ENCODE results near the gene RBM47. TPM values are rescaled to one million over a fixed set of nuclear protein-coding genes. Genes with fewer than 3 reads are reported as not detected.

Gene RBM47
- total and polyA plus RNA-seq, 2 of the 4 experiments (the other 2 are of a cell fraction): 0.44 to 1.1 TPM

DNA sequence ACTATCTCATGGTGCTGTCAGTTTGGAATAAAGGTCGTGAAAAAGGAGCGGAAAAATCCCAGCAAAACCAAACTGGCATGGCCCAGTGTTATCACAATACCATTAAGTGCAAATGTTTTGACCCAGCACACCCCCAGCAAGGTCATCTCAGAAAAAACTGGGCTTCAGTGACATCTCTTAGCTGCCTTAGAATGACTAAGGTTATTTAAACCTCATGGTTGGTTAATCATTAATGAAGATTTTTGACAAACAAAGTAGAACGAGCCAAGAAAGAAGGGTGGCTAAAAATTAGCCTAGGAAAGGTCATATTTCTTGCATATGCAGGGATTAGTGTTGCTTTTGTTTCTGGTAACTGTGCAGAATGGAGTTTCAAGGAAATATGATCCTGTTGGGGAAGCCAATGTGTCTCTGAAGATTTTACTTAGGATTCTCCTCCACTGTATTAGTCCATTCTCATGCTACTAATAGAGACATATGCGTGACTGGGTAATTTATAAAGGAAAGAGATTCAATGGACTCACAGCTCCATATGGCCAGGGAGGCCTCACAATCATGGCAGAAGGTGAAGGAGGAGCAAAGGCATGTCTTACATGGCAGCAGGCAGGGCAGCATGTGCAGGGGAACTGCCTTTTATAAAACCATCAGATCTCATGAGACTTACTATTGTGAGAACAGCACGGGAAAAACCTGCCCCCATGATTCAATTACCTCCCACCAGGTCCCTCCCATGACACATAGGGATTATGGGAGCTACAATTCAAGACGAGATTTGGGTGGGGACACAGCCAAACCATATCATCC, 211.0 kb downstream of the RBM47 start:
- intact Hi-C loops (cut with micrococcal nuclease) (no loop called here), in situ Hi-C loops (cut with MboI; ENCODE audit: low sequenced_read_pairs) (no loop called here), dilution Hi-C loops (cut with HindIII; ENCODE audit: low sequenced_read_pairs, unreplicated experiment) (no loop called here)
- Histone ChIP-seq H2AK9ac (replicated peaks; ENCODE audit: low read depth, low read length, poor library complexity) (no peak overlapping the region), H3K27ac (ENCODE audit: insufficient read depth, low read length) (no peak overlapping the region), H2AK5ac (ENCODE audit: low read depth, low read length) (no peak overlapping the region), H3K56ac (ENCODE audit: extremely low read depth, insufficient read depth, low read length) (no peak overlapping the region), H4K91ac (ENCODE audit: insufficient read depth, low read depth, low read length) (no peak overlapping the region), H3K4me3 (ENCODE audit: insufficient read depth, low read depth, low read length) (no peak overlapping the region), H3K18ac (ENCODE audit: low read depth, low read length) (no peak overlapping the region), H3K14ac (replicated peaks; ENCODE audit: low read depth, low read length) (no peak overlapping the region), H3K4me1 (ENCODE audit: control insufficient read depth, insufficient read depth, low read length) (no peaks in the 10 kb centered on the region), H3K9ac (ENCODE audit: low read depth, low read length) (no peak overlapping the region), H3K79me1 (ENCODE audit: low read depth in 1 of 2, low read length in 2 of 2) (no peaks in the 10 kb centered on the region), H3K27me3 (ENCODE audit: control insufficient read depth, insufficient read depth, low read length) (peaks cover 7% of the 10 kb centered on the region), H4K20me1 (ENCODE audit: insufficient read depth, low read length) (no peaks in the 10 kb centered on the region), H3K36me3 (ENCODE audit: control insufficient read depth, insufficient read depth, low read length) (no peaks in the 10 kb centered on the region), H3K4ac (ENCODE audit: low read depth, low read length) (no peak overlapping the region), H4K5ac (ENCODE audit: low read depth, low read length) (no peak overlapping the region), H2BK20ac (ENCODE audit: low read depth, low read length) (no peak overlapping the region), H4K8ac (ENCODE audit: low read depth in 2 of 2, low read length in 2 of 2) (no peak overlapping the region), H3K4me2 (ENCODE audit: low read depth, low read length) (no peak overlapping the region), H3K9me3 (ENCODE audit: control insufficient read depth, insufficient read depth, low read length) (no peaks in the 10 kb centered on the region), H2BK5ac (ENCODE audit: low read depth, low read length, poor library complexity, severe bottlenecking) (no peak overlapping the region), H3K9me1 (ENCODE audit: insufficient read depth, low read length) (no peaks in the 10 kb centered on the region), H2BK15ac (ENCODE audit: low read depth, low read length) (no peak overlapping the region), H2AFZ (replicated peaks; ENCODE audit: low read length, poor library complexity) (no peak overlapping the region), H2BK120ac (ENCODE audit: low read depth, low read length) (no peak overlapping the region), H3K23ac (ENCODE audit: low read depth, low read length) (no peak overlapping the region)
- CTCF ChIA-PET: no interaction called here
- no CpG with 5 or more reads among the region's 6 CpGs for WGBS, 2 experiments (ENCODE audit: extremely low coverage in 2 of 2, insufficient read length in 1 of 2)
- ATAC-seq (ENCODE audit: low read depth): no peak
- POLR2A ChIA-PET (ENCODE audit: unreplicated experiment): no interaction called here
- DNase-seq: no peak
- TF ChIP-seq CHD1 (IDR thresholded peaks at IDR 0.05; ENCODE audit: low read depth, low read length) (no peak), MXI1 (IDR thresholded peaks at IDR 0.05; ENCODE audit: borderline replicate concordance, low read depth, low read length) (no peak), RAD21 (IDR thresholded peaks at IDR 0.05; ENCODE audit: low read length) (no peak), NFE2L2 (IDR thresholded peaks at IDR 0.05; ENCODE audit: low read depth, low read length) (no peak), SMC3 (IDR thresholded peaks at IDR 0.05; ENCODE audit: low read depth, low read length) (no peak), POLR2A (IDR thresholded peaks at IDR 0.05; ENCODE audit: low read depth, low read length) (no peak), RCOR1 (IDR thresholded peaks at IDR 0.05; ENCODE audit: insufficient replicate concordance, low read length) (no peak), MAFK (IDR thresholded peaks at IDR 0.05; ENCODE audit: low read depth, low read length) (no peak), BHLHE40 (IDR thresholded peaks at IDR 0.05; ENCODE audit: low read depth, low read length) (no peak), RFX5 (IDR thresholded peaks at IDR 0.05; ENCODE audit: low read depth, low read length) (no peak), MAZ (IDR thresholded peaks at IDR 0.05; ENCODE audit: borderline replicate concordance, low read depth, low read length) (no peak), CEBPB (IDR thresholded peaks at IDR 0.05; ENCODE audit: low read depth, low read length) (no peak), FOS (IDR thresholded peaks at IDR 0.05; ENCODE audit: low read depth, low read length) (no peak)
- TF ChIP-seq, protein P1, sequence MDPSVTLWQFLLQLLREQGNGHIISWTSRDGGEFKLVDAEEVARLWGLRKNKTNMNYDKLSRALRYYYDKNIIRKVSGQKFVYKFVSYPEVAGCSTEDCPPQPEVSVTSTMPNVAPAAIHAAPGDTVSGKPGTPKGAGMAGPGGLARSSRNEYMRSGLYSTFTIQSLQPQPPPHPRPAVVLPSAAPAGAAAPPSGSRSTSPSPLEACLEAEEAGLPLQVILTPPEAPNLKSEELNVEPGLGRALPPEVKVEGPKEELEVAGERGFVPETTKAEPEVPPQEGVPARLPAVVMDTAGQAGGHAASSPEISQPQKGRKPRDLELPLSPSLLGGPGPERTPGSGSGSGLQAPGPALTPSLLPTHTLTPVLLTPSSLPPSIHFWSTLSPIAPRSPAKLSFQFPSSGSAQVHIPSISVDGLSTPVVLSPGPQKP (IDR thresholded peaks at IDR 0.05; ENCODE audit: borderline replicate concordance, low read depth, low read length): no peak
- TF ChIP-seq, protein P2, sequence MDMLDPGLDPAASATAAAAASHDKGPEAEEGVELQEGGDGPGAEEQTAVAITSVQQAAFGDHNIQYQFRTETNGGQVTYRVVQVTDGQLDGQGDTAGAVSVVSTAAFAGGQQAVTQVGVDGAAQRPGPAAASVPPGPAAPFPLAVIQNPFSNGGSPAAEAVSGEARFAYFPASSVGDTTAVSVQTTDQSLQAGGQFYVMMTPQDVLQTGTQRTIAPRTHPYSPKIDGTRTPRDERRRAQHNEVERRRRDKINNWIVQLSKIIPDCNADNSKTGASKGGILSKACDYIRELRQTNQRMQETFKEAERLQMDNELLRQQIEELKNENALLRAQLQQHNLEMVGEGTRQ (IDR thresholded peaks at IDR 0.05; ENCODE audit: low read depth, low read length): no peak
- TF ChIP-seq, protein P3, sequence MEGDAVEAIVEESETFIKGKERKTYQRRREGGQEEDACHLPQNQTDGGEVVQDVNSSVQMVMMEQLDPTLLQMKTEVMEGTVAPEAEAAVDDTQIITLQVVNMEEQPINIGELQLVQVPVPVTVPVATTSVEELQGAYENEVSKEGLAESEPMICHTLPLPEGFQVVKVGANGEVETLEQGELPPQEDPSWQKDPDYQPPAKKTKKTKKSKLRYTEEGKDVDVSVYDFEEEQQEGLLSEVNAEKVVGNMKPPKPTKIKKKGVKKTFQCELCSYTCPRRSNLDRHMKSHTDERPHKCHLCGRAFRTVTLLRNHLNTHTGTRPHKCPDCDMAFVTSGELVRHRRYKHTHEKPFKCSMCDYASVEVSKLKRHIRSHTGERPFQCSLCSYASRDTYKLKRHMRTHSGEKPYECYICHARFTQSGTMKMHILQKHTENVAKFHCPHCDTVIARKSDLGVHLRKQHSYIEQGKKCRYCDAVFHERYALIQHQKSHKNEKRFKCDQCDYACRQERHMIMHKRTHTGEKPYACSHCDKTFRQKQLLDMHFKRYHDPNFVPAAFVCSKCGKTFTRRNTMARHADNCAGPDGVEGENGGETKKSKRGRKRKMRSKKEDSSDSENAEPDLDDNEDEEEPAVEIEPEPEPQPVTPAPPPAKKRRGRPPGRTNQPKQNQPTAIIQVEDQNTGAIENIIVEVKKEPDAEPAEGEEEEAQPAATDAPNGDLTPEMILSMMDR (conservative IDR thresholded peaks at IDR 0.05; ENCODE audit: low read depth, low read length): no peak
- no TSS peak for BruUV-seq (replicated peaks)
